Transverse colon (tissue), 3 donors: ENCODE results near the gene ABCC1.

Experiments
- EP300 ChIP-seq: sonication (generic); formaldehyde crosslinking; IDR thresholded peaks from one replicate; pipeline ENCODE4 v1.6.1; 2017; ENCODE audit warnings: antibody characterized with exemption, low read depth
- POLR2A ChIP-seq: fragments of 450-650 bp; IDR thresholded peaks from one replicate; pipeline ENCODE4 v1.6.1; 2016; ENCODE audit warnings: antibody characterized with exemption, mild to moderate bottlenecking, moderate library complexity
- TF ChIP-seq, protein P1 (sequence below), 5 experiments: fragments of 200-600 bp in 3 of 5; fragments of 450-650 bp in 2 of 5; sonication (generic) in 3 of 5; IDR thresholded peaks; 1 replicate in 2 of 5; 2 replicates in 3 of 5; pipeline ENCODE4 v1.5.1; 2016 to 2017; ENCODE audit warnings: antibody characterized with exemption in 5 of 5, inconsistent platforms in 3 of 5, mild to moderate bottlenecking in 2 of 5, moderate library complexity in 1 of 5

- TF ChIP-seq, protein P1, sequence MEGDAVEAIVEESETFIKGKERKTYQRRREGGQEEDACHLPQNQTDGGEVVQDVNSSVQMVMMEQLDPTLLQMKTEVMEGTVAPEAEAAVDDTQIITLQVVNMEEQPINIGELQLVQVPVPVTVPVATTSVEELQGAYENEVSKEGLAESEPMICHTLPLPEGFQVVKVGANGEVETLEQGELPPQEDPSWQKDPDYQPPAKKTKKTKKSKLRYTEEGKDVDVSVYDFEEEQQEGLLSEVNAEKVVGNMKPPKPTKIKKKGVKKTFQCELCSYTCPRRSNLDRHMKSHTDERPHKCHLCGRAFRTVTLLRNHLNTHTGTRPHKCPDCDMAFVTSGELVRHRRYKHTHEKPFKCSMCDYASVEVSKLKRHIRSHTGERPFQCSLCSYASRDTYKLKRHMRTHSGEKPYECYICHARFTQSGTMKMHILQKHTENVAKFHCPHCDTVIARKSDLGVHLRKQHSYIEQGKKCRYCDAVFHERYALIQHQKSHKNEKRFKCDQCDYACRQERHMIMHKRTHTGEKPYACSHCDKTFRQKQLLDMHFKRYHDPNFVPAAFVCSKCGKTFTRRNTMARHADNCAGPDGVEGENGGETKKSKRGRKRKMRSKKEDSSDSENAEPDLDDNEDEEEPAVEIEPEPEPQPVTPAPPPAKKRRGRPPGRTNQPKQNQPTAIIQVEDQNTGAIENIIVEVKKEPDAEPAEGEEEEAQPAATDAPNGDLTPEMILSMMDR (IDR thresholded peaks at IDR 0.05): no peak
- TF ChIP-seq POLR2A (no peak), EP300 (no peak)
Measured at GRCh38 chr16:15986261-15986660, 36.8 kb downstream of the ABCC1 start.
